VCaP (cell line): ENCODE measurements around the gene FAM177A1.

ENCODE experiments used
- H3K27ac ChIP-seq: fragments of 450-650 bp; 2 replicates; pipeline ENCODE4 v1.5.1; 2017
- CTCF ChIP-seq: fragments of 450-650 bp; conservative IDR thresholded peaks from 2 replicates; pipeline ENCODE4 v1.5.1; 2017; ENCODE audit warnings: mild to moderate bottlenecking, moderate library complexity

Gene FAM177A1

DNA sequence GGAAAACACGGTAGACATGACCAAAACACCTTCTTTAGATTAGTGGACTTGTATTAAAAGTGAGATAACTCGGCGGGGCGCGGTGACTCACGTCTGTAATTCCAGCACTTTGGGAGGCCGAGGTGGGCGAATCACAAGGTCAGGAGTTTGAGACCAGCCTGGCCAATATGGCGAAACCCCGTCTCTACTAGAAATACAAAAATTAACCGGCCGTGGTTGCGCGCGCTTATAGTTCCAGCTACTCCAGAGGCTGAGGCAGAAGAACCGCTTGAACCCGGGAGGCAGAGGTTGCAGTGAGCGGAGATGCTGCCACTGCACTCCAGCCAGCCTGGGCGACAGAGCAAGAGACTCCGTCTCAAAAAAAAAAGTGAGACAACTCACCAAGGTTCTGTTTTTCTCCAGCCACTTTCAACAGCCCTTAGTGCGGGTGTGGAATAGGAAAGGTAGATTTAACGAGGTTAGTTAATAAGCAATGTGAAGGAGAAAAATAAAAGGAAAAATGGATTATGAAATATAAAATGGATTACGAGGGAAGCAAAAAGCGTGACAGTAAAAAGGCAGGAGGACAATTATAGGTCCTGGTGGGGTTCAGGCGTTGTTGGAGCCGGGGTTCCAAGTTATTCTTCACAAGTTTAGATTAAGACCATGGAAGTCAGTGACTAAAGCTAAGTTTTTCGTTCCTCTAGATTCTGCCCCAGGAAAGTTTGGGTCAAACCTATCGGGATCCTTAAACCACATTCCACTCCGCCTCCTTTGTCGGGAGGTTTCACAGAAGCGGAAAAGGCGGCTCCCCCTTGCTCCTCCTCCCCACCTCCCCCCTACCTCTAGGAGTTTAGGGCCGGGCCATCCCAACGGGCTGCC, 75.2 kb downstream of the FAM177A1 start:
- TF ChIP-seq CTCF: no peak
- H3K27ac ChIP-seq: peak overlapping the region; percentile 97

DNA sequence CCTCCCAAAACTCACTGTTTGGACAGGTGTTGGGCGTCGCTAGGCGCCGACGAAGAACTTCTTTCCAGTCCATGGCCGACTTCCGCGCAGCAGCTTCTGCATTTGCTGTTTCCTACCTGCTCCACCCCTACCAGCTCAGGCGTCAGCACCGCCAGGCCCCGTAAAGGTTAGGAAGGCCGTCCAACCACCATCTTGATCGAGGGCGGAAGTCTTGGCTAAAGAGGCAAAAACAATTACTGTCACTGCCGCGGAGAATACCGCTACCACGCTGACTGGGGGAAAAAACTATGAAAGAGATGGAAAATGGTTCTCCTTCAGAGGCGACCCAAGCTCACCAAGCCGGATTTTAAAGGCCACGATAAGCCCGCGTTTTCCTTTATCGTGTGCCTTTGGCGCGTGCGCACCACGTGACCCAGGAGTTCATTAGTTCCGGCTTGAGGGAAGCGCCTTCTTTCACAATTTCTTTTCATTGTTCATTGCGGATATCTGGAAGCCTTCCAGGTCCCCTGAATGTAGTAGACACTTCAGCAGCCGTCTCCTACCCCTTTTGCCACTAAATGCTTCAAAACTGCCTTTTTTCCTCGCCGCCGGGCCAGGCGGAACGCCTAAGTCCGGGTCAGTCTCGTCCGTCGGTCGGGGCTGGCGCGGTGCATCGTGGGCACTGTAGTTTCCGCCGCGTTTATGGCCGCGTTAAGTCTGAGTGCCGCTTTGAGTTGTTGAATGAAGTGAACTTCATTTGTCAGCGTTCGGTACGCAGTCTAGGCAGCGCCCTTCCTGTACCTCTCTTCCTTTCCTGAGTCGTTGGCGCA, 76.0 kb downstream of the FAM177A1 start, which contains the start of the genes PPP2R3C and PRORP:
TSS of gene PPP2R3C (minus strand) at position 104 of the 809 bp plus-strand sequence. CDS start at position 73, 31 bp downstream.
TSS of gene PRORP (plus strand) at position 666 of the 809 bp plus-strand sequence. CDS start 694 bp downstream, outside the sequence.
- H3K27ac ChIP-seq: peak within 1 kb of the TSS; percentile 97
- TF ChIP-seq CTCF: no peak

GRCh38 chr14:35122696-35123387, 76.8 kb downstream of the FAM177A1 start:
- TF ChIP-seq CTCF: no peak

DNA sequence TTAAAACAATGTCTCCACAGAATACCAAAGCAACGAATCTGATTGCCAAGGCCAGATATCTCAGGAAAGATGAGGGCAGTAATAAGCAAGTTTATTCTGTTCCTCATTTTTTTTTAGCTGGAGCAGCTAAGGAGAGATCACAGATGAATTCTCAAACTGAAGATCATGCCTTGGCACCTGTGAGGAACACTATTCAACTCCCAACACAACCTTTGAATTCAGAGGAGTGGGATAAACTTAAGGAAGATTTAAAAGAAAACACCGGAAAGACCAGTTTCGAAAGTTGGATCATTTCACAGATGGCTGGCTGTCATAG, 77.3 kb downstream of the FAM177A1 start:
- TF ChIP-seq CTCF: no peak
- H3K27ac ChIP-seq: peak overlapping the region; percentile 97

More at GRCh38 chr14:35122696-35123387, 76.8 kb downstream of the FAM177A1 start:
- peak overlapping the region; percentile 97 for H3K27ac ChIP-seq

DNA sequence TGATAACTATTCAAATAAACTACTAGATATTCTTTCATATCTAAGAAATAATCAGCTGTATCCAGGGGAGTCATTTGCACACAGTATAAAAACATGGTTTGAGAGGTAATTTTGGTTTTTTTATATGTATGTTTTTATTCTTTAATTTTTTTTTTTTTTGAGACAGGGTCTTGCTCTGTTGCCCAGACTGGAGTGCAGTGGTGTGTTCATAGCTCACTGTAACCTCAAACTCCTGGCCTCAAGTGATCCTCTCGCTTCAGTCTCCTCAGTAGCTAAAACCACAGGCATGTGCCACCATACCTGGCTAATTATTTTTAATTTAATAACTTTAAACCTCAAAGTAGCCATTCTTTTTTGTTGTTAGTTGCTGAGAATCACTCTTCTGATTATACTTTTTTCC, 78.1 kb downstream of the FAM177A1 start:
- TF ChIP-seq CTCF: no peak
- no peak overlapping the region for H3K27ac ChIP-seq
